ENCODE results near the gene NAMPT. TPM values are rescaled to one million over a fixed set of nuclear protein-coding genes. Genes with fewer than 3 reads are reported as not detected.
"Not testable (repeated sequence)": the region's sequence is repeated elsewhere in the genome, so short reads cannot be mapped to it uniquely, and the experiment has no call there.

Gene NAMPT
- total RNA-seq, 1 experiment from 2014 or later, result 392 TPM

- ChIA-PET CTCF (no interaction called here), POLR2A (interaction anchor here (0.6 to 2.6 kb wide), 2 partner anchors 20 to 43 kb away, joined by 3 to 9 read pairs; partner anchors contain the start of gene NAMPT)
- H3K36me3 Mint-ChIP-seq (ENCODE audit: insufficient read depth, unreplicated experiment), result no peaks in the 10 kb centered on the region
- no peaks in the 10 kb centered on the region for H3K27me3 Mint-ChIP-seq (ENCODE audit: insufficient read depth, unreplicated experiment)
- no TSS peak for BruUV-seq (replicated peaks)
- H3K4me1 Mint-ChIP-seq (ENCODE audit: insufficient read depth, unreplicated experiment), result peaks cover 7% of the 10 kb centered on the region
- no peak for TF ChIP-seq CTCF (IDR thresholded peaks at IDR 0.05; ENCODE audit: unreplicated experiment)
- intact Hi-C loops (cut with micrococcal nuclease), result no loop called here
- H3K4me3 Mint-ChIP-seq (ENCODE audit: unreplicated experiment), result no peak overlapping the region
- no peak for DNase-seq (ENCODE audit: unreplicated experiment)
- no peak overlapping the region for H3K27ac Mint-ChIP-seq (ENCODE audit: low read depth, unreplicated experiment)
- peaks cover 7% of the 10 kb centered on the region for H3K9me3 Mint-ChIP-seq (ENCODE audit: unreplicated experiment)
Measured at GRCh38 chr7:106305732-106306131, 20.9 kb upstream of the NAMPT start.

GRCh38 chr7:106304568-106304967 lies 19.8 kb upstream of the NAMPT start:
- peaks cover 9% of the 10 kb centered on the region for H3K9me3 Mint-ChIP-seq (ENCODE audit: unreplicated experiment)
- BruUV-seq (replicated peaks), result no TSS peak
- no peak overlapping the region for H3K27ac Mint-ChIP-seq (ENCODE audit: low read depth, unreplicated experiment)
- no peak overlapping the region for H3K4me3 Mint-ChIP-seq (ENCODE audit: unreplicated experiment)
- intact Hi-C loops (cut with micrococcal nuclease), result no loop called here
- CTCF ChIA-PET, result no interaction called here
- DNase-seq (ENCODE audit: unreplicated experiment), result no peak
- H3K4me1 Mint-ChIP-seq (ENCODE audit: insufficient read depth, unreplicated experiment), result peaks cover 7% of the 10 kb centered on the region
- TF ChIP-seq CTCF (IDR thresholded peaks at IDR 0.05; ENCODE audit: unreplicated experiment), result no peak
- POLR2A ChIA-PET, result no interaction called here
- H3K27me3 Mint-ChIP-seq (ENCODE audit: insufficient read depth, unreplicated experiment), result no peaks in the 10 kb centered on the region
- H3K36me3 Mint-ChIP-seq (ENCODE audit: insufficient read depth, unreplicated experiment), result no peaks in the 10 kb centered on the region

- H3K4me1 Mint-ChIP-seq (ENCODE audit: insufficient read depth, unreplicated experiment); H3K36me3 Mint-ChIP-seq (ENCODE audit: insufficient read depth, unreplicated experiment); DNase-seq (ENCODE audit: unreplicated experiment); POLR2A ChIA-PET; intact Hi-C loops (cut with micrococcal nuclease); H3K4me3 Mint-ChIP-seq (ENCODE audit: unreplicated experiment); BruUV-seq (replicated peaks); H3K27me3 Mint-ChIP-seq (ENCODE audit: insufficient read depth, unreplicated experiment); H3K9me3 Mint-ChIP-seq (ENCODE audit: unreplicated experiment); H3K27ac Mint-ChIP-seq (ENCODE audit: low read depth, unreplicated experiment): not testable (repeated sequence)
- CTCF ChIA-PET, result interaction anchor here (1.0 kb wide), 1 partner anchor 163 kb away, joined by 5 read pairs; no protein-coding TSS in a partner anchor
Measured at GRCh38 chr7:106298631-106299030, 13.8 kb upstream of the NAMPT start.

- CTCF ChIA-PET; H3K27me3 Mint-ChIP-seq (ENCODE audit: insufficient read depth, unreplicated experiment); H3K36me3 Mint-ChIP-seq (ENCODE audit: insufficient read depth, unreplicated experiment); H3K4me3 Mint-ChIP-seq (ENCODE audit: unreplicated experiment); H3K4me1 Mint-ChIP-seq (ENCODE audit: insufficient read depth, unreplicated experiment); DNase-seq (ENCODE audit: unreplicated experiment); H3K27ac Mint-ChIP-seq (ENCODE audit: low read depth, unreplicated experiment); H3K9me3 Mint-ChIP-seq (ENCODE audit: unreplicated experiment); BruUV-seq (replicated peaks); POLR2A ChIA-PET; intact Hi-C loops (cut with micrococcal nuclease): not testable (repeated sequence)
Measured at GRCh38 chr7:106298155-106298554, 13.4 kb upstream of the NAMPT start.

GRCh38 chr7:106294334-106294733 lies 9.6 kb upstream of the NAMPT start:
- Mint-ChIP-seq H3K27me3 (ENCODE audit: insufficient read depth, unreplicated experiment) (no peaks in the 10 kb centered on the region), H3K4me1 (ENCODE audit: insufficient read depth, unreplicated experiment) (peaks cover 13% of the 10 kb centered on the region), H3K4me3 (ENCODE audit: unreplicated experiment) (no peak overlapping the region), H3K9me3 (ENCODE audit: unreplicated experiment) (no peaks in the 10 kb centered on the region), H3K36me3 (ENCODE audit: insufficient read depth, unreplicated experiment) (no peaks in the 10 kb centered on the region), H3K27ac (ENCODE audit: low read depth, unreplicated experiment) (no peak overlapping the region)
- DNase-seq (ENCODE audit: unreplicated experiment), result no peak
- ChIA-PET CTCF (no interaction called here), POLR2A (interaction anchor here (1.0 kb wide), 1 partner anchor 9 kb away, joined by 3 read pairs; the partner anchor contains the start of gene NAMPT)
- intact Hi-C loops (cut with micrococcal nuclease), result no loop called here
- TF ChIP-seq CTCF (IDR thresholded peaks at IDR 0.05; ENCODE audit: unreplicated experiment), result no peak
- BruUV-seq (replicated peaks), result no TSS peak

Measured in MCF 10A (cell line).